Loucy (cell line): ENCODE results near the gene ITPK1.

ENCODE experiments used
- EZH2phosphoT487 ChIP-seq: fragments of 200-600 bp; IDR thresholded peaks from 2 replicates; pipeline ENCODE4 v1.6.1; 2018; ENCODE audit warnings: antibody characterized with exemption, mild to moderate bottlenecking, moderate library complexity, borderline replicate concordance
- TF ChIP-seq, protein P1 (sequence below): fragments of 200-600 bp; sonication (generic); conservative IDR thresholded peaks from 2 replicates; pipeline ENCODE4 v1.5.1; 2014; ENCODE audit warnings: mild to moderate bottlenecking, antibody characterized with exemption, low read length

DNA sequence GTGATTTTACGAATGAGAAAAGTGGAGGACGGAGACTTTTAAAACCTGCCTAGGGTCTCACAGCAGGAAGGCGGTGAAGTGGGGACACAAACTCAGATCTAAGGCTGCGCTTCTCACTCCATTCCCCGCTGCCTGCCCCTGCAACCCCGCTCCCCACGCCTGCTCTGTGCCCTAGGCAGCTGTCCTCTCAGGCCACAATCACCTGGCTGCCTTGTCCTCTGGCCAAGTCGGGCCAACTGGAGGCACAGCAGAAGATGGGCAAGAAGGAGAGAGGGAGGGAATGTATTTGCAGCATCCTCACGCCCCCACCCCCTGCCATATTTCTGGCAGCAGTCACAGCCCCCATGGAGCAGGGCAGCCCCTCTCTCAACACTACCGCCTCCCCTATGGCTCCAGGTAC lies 97.8 kb downstream of the ITPK1 start:
- TF ChIP-seq, protein P1, sequence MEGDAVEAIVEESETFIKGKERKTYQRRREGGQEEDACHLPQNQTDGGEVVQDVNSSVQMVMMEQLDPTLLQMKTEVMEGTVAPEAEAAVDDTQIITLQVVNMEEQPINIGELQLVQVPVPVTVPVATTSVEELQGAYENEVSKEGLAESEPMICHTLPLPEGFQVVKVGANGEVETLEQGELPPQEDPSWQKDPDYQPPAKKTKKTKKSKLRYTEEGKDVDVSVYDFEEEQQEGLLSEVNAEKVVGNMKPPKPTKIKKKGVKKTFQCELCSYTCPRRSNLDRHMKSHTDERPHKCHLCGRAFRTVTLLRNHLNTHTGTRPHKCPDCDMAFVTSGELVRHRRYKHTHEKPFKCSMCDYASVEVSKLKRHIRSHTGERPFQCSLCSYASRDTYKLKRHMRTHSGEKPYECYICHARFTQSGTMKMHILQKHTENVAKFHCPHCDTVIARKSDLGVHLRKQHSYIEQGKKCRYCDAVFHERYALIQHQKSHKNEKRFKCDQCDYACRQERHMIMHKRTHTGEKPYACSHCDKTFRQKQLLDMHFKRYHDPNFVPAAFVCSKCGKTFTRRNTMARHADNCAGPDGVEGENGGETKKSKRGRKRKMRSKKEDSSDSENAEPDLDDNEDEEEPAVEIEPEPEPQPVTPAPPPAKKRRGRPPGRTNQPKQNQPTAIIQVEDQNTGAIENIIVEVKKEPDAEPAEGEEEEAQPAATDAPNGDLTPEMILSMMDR = no peak
- TF ChIP-seq EZH2phosphoT487 = no peak
